ENCODE results near the gene HINFP. TPM values are rescaled to one million over a fixed set of nuclear protein-coding genes. Genes with fewer than 3 reads are reported as not detected.

Gene HINFP
- total and polyA plus RNA-seq, 9 of the 15 experiments (the other 6 are each of a cell fraction or from before 2014, with no cell fraction given), result 13.8 to 34.1 (median 22.5) TPM

- TF ChIP-seq ZNF407 (IDR thresholded peaks at IDR 0.05; ENCODE audit: low read depth), result no peak
- peak; percentile 84 for TF ChIP-seq E2F3 (CRISPR knock-in tag; IDR thresholded peaks at IDR 0.05)
- no peak for TF ChIP-seq ZNF551 (CRISPR knock-in tag; IDR thresholded peaks at IDR 0.05)
- no peak for TF ChIP-seq RFX1 (IDR thresholded peaks at IDR 0.05)
- no peak; the same call in 1 of the 2 replicates for TF ChIP-seq LCOR (CRISPR knock-in tag; IDR thresholded peaks at IDR 0.05)
- no peak for TF ChIP-seq SAFB2 (IDR thresholded peaks at IDR 0.05; ENCODE audit: borderline replicate concordance, low read depth, low read length, severe bottlenecking)
- peak; percentile 48; the same call in 1 of the 2 replicates for TF ChIP-seq KLF6 (CRISPR knock-in tag; IDR thresholded peaks at IDR 0.05; ENCODE audit: borderline replicate concordance)
- peak; percentile 90; the same call in 1 of the 2 replicates for TF ChIP-seq POLR2AphosphoS2 (IDR thresholded peaks at IDR 0.05; ENCODE audit: low read length)
- TF ChIP-seq, protein P1, sequence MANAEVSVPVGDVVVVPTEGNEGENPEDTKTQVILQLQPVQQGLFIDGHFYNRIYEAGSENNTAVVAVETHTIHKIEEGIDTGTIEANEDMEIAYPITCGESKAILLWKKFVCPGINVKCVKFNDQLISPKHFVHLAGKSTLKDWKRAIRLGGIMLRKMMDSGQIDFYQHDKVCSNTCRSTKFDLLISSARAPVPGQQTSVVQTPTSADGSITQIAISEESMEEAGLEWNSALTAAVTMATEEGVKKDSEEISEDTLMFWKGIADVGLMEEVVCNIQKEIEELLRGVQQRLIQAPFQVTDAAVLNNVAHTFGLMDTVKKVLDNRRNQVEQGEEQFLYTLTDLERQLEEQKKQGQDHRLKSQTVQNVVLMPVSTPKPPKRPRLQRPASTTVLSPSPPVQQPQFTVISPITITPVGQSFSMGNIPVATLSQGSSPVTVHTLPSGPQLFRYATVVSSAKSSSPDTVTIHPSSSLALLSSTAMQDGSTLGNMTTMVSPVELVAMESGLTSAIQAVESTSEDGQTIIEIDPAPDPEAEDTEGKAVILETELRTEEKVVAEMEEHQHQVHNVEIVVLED (CRISPR knock-in tag; IDR thresholded peaks at IDR 0.05), result no peak
- TF ChIP-seq MLLT1 (IDR thresholded peaks at IDR 0.05), result 0 out of 4 replicates have a peak, but pooled peaks of 1 of the 2 experiments have one; percentile 27
- no peak for TF ChIP-seq ZSCAN32 (CRISPR knock-in tag; IDR thresholded peaks at IDR 0.05)
- no peak for TF ChIP-seq KHSRP (IDR thresholded peaks at IDR 0.05)
- no peak for TF ChIP-seq ZFPM2 (CRISPR knock-in tag; IDR thresholded peaks at IDR 0.05)
- TF ChIP-seq, protein P2, sequence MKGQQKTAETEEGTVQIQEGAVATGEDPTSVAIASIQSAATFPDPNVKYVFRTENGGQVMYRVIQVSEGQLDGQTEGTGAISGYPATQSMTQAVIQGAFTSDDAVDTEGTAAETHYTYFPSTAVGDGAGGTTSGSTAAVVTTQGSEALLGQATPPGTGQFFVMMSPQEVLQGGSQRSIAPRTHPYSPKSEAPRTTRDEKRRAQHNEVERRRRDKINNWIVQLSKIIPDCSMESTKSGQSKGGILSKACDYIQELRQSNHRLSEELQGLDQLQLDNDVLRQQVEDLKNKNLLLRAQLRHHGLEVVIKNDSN (CRISPR knock-in tag; IDR thresholded peaks at IDR 0.05), result peak; percentile 78
- TF ChIP-seq CCAR2 (IDR thresholded peaks at IDR 0.05; ENCODE audit: low read depth, low read length), result no peak
- TF ChIP-seq, protein P3, sequence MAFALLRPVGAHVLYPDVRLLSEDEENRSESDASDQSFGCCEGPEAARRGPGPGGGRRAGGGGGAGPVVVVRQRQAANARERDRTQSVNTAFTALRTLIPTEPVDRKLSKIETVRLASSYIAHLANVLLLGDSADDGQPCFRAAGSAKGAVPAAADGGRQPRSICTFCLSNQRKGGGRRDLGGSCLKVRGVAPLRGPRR (CRISPR knock-in tag; IDR thresholded peaks at IDR 0.05), result no peak
These were observed 36.5 kb upstream of the HINFP start, which contains the start of gene HMBS (continued) for GRCh38 chr11:119084663-119085436.
